Measurements from ENCODE around the gene GRIK3. TPM values are rescaled to one million over a fixed set of nuclear protein-coding genes. Genes with fewer than 3 reads are reported as not detected.
"Not testable (repeated sequence)": the region's sequence is repeated elsewhere in the genome, so short reads cannot be mapped to it uniquely, and the experiment has no call there.

GRIK3 gene
- total RNA-seq, 1 experiment from 2014 or later: not detected

- DNase-seq (ENCODE audit: low spot score): no peak
Measured at GRCh38 chr1:36947384-36947783, 86.9 kb downstream of the GRIK3 start.

- no peak for DNase-seq (ENCODE audit: low spot score)
Measured at GRCh38 chr1:36944883-36945282, 89.4 kb downstream of the GRIK3 start.

GRCh38 chr1:36942148-36942547 lies 92.2 kb downstream of the GRIK3 start:
- no peak for DNase-seq (ENCODE audit: low spot score)

GRCh38 chr1:36941316-36941978 lies 92.9 kb downstream of the GRIK3 start:
- no peak for DNase-seq (ENCODE audit: low spot score)

- no peak for DNase-seq (ENCODE audit: low spot score)
Measured at GRCh38 chr1:36938819-36939218, 95.5 kb downstream of the GRIK3 start.

- DNase-seq (ENCODE audit: low spot score): no peak
Measured at GRCh38 chr1:36937371-36937770, 96.9 kb downstream of the GRIK3 start.

- no peak for DNase-seq (ENCODE audit: low spot score)
Measured at GRCh38 chr1:36934061-36934460, 100.3 kb downstream of the GRIK3 start.

GRCh38 chr1:36927826-36928225 lies 106.5 kb downstream of the GRIK3 start:
- DNase-seq (ENCODE audit: low spot score): no peak

GRCh38 chr1:36925251-36925650 lies 109.1 kb downstream of the GRIK3 start:
- no peak for DNase-seq (ENCODE audit: low spot score)

- no peak for DNase-seq (ENCODE audit: low spot score)
Measured at GRCh38 chr1:36924282-36924811, 110.0 kb downstream of the GRIK3 start.

- no peak for DNase-seq (ENCODE audit: low spot score)
Measured at GRCh38 chr1:36922593-36923426, 111.5 kb downstream of the GRIK3 start.

- no peak for DNase-seq (ENCODE audit: low spot score)
Measured at GRCh38 chr1:36922071-36922470, 112.2 kb downstream of the GRIK3 start.

- DNase-seq (ENCODE audit: low spot score): no peak
Measured at GRCh38 chr1:36920801-36921405, 113.4 kb downstream of the GRIK3 start.

GRCh38 chr1:36920371-36920770 lies 113.9 kb downstream of the GRIK3 start:
- no peak for DNase-seq (ENCODE audit: low spot score)

- no peak for DNase-seq (ENCODE audit: low spot score)
Measured at GRCh38 chr1:36919491-36920145, 114.7 kb downstream of the GRIK3 start.

GRCh38 chr1:36918604-36919003 lies 115.7 kb downstream of the GRIK3 start:
- no peak for DNase-seq (ENCODE audit: low spot score)

GRCh38 chr1:36916542-36916941 lies 117.8 kb downstream of the GRIK3 start:
- not testable (repeated sequence) for DNase-seq (ENCODE audit: low spot score)

- no peak for DNase-seq (ENCODE audit: low spot score)
Measured at GRCh38 chr1:36913484-36914060, 120.7 kb downstream of the GRIK3 start.

- DNase-seq (ENCODE audit: low spot score): no peak
Measured at GRCh38 chr1:36913016-36913415, 121.3 kb downstream of the GRIK3 start.

GRCh38 chr1:36912365-36912865 lies 121.9 kb downstream of the GRIK3 start:
- no peak for DNase-seq (ENCODE audit: low spot score)

GRCh38 chr1:36911561-36912364 lies 122.6 kb downstream of the GRIK3 start:
- DNase-seq (ENCODE audit: low spot score): no peak

Data from H4 (cell line).